Pulmonary artery endothelial cell (primary cell): ENCODE results near the gene GALNT10. TPM values are rescaled to one million over a fixed set of nuclear protein-coding genes. Genes with fewer than 3 reads are reported as not detected.

Source experiments
- DNase-seq: peaks from one replicate; pipeline ENCODE4 v3.0.0-alpha.2; 2011; ENCODE audit warnings: low read depth, low spot score
- total RNA-seq: library from RNA; depleted of rRNA; stranded (reverse); fragments of >200 nt; gene quantifications from 2 replicates; pipeline ENCODE4 v1.2.3, GENCODE V29; 2014

GALNT10 gene
- total RNA-seq, 1 donor from 2014 or later = 39.5 TPM

DNA sequence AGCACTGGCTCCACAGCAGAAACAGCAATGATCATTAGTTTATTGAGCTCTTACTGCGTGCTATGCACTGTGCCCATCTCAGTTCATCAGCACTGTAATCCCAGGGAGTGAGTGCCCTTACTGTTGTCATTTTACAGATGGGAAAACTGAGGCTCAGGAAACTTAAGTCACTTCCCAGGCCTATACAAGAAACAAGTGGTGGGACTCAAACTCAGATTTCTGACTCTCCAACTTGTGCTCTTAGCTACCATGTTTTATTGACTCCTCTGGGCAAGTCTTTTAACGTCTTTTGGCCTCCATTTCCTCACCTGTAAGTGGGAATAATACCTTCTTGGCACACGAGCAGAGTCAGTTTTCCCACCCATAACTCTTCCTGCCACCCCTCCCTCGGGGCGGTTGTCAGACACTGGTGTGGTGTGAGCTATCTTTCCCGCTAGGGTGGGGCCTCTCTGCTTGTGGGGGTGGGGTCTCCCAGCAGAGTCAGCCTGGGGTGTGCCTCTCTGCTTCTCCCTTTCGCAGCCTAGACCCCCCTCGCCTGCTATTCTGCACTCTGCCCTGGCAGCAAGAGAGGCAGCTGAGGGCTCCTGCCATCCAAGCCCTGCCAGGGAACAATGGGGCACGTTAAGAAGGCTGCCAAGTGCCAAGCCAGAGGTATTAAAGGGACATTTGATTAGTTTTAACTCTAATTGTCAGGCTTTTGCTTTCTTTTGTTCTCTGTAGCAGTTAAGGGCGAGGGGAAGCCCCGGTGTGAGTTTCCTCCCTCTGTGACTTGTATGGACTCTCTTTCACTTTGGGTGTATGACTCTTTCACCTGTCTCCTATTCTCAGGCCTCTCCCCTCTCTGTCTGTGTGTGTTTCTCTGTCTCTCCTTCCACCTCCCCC lies 12.1 kb downstream of the GALNT10 start:
- DNase-seq = no peak

- DNase-seq = no peak
These were observed 13.5 kb downstream of the GALNT10 start for GRCh38 chr5:154203798-154204578.

DNA sequence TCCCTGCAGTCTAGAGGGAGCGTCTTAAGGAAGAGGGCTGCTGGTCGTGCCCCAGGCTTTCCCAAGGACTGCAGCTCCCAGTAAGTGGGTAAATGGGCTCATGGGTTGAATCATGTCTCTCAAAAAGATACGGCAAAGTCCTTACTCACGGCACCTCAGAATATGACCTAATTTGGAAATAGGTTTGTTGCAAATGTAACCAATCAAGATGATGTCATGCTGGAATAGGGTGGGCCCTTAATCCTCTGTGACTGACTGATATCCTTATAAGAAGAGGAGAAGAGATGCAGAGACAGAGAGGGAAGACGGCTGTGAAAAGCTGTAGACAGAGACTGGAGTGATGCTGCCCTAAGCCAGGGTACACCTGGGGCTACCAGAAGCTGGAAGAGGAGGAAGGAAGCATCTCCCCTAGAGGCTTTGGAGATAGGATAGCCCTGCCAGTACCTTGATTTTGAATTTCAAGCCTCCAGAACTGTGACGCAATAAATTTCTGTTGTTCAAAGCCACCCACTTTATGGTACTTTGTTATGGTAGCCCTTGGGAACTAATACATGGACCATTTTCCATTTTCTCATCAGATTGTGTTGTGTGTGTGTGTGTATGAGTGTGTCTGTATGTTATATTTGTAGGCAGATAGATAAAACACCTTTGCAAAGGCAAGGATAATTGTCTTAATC lies 15.0 kb downstream of the GALNT10 start:
- no peak for DNase-seq

- no peak for DNase-seq
These were observed 15.8 kb downstream of the GALNT10 start for GRCh38 chr5:154206311-154206710.

DNA sequence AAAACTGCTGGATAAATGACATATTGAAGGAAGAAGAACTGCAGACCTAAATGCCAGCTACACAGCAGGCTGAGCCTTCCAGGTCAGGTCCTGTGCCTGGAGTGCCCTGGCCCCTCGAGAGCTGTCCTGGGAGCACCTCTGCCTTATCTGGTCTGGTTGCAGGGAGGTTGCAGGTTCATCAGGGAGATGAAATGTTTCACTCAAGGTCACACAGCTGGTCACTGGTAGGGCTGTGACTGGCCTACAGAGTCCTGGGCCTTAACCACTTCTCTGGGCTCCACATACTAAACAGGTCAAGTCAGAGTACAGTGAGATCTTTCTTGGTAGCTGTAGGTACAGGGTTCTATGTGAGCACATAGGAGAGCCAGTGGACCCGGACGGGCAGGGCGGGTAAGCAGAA lies 16.7 kb downstream of the GALNT10 start:
- no peak for DNase-seq

DNA sequence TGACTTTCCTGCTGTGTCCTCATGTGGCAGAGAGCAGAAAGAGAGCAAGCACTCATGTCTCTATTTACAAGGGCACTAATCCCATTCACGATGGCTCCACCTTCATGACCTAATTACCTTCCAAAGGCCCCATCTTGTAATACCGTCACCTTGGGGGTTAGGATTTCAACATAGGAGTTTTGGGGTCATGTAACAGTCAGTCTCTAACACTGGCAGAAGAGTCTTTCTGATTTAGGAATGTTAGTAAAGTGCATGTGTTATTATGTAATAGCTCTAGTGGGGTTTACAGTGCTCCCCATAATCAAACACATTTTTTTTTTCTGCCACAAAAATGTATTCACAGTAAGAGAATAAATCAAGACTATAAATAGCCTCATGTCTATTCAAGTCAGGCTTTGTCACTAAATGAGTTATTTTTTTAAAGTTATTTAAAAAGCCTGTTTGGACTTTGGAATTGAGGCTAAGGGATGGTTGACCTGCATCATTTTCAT lies 19.1 kb downstream of the GALNT10 start:
- no peak for DNase-seq

DNA sequence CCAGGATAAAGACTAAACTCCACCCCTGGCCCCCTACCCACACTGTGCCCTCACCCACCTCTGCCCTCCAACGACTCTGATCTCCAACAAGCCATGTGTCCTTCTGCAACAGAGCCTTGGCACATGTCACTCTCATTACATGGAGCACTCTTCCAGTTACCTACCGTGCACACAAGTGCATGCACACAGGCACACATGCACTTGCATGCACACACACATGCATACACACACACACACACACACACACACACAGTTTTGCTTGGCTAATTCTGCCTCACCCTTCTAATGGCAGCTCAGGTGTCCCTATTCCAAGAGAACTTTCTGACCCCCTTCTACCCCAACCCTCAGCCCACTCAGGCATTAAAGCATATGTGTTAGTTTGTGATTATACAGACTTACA lies 19.6 kb downstream of the GALNT10 start:
- DNase-seq = no peak

DNA sequence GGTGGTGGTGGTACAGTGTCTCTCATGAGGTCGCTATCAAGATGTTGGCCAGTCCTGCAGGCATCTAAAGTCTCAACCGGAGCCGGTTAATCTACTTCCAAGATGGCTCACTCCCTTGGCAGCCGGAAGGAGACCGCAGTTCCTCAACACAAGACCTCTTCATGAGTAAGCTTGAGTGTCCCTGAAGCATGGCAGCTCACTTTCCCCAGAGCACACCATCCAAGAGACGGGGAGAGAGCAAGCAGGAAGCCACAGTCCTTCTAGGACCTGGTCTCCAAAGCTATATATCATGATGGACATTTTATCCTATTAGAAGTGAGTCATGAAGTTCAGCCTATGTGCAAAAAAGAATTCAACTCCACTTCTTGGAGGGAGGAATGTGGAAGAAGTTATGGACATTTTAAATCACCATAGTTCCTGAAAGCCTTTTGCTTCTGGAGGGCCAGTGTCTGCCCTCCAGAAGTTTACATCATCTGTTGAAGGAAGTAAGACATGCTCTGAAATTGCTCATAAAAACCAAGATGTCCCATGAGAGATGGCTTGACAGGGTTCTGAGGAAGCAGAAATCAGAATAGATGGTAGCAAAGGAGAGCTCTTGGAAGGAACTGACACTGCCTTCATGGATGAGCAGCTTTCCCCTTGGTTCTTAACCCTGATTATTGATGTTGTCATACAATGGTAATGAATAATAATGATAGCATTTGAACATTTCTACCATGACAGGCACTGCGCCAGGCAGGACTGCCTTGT lies 21.3 kb downstream of the GALNT10 start:
- DNase-seq = no peak

DNA sequence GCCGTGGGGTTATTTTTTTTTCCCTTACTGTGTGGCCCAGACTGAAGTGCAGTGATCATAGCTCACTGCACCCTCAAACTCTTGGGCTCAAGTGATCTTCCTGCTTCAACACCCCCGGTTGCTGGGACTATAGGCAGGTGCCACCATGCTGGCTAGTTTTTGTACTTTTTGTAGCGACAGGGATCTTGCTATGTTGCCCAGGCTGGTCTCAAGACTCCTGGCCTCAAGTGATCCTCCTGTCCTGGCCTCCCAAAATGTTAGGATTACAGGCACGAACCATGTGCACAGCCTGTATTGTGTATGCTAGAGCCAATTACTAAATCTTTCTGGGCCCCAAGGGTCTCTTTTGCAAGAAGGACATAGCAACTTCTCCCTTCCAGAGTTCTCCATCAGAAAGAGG lies 23.1 kb downstream of the GALNT10 start:
- DNase-seq = no peak

- DNase-seq = no peak
These were observed 24.0 kb downstream of the GALNT10 start for GRCh38 chr5:154214371-154215106.

DNA sequence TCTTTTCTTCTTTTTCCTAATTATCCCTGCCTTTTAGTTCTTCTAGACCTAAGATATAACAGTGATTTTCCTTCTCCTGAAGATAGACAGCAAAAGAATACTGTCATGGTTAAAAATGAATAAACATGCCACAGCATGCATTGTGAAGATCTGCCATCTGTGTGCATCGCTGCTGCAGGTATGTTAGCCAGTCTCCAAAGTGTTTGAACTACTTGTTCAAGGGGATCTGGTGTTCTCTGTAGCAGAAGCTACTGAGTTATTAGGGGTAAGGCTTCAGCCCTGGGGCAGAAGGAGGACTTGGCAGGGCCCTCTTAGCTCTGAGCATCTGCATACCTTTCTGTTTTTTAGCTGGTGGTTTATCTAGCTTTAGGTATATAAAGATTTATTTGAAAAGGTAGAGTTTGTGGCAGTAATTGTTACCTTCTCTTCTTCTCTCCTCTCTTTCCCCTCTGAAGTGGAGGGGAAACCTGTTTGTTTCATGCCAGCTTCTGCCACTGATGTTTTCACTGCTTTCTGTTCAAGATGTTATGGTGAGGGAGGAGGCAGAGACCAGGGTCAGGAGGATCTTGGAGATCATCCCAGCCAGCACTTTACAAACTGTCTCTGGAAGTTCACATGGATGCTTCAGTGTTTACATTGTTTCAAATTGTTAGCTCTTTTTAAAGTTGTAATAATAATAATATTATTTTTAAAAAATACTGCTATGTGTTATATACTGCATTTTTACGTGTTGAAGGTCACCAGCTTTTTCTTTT lies 25.2 kb downstream of the GALNT10 start:
- no peak for DNase-seq

- no peak for DNase-seq
These were observed 26.9 kb downstream of the GALNT10 start for GRCh38 chr5:154217462-154217861.

GRCh38 chr5:154218786-154219185 lies 28.3 kb downstream of the GALNT10 start:
- no peak for DNase-seq

DNA sequence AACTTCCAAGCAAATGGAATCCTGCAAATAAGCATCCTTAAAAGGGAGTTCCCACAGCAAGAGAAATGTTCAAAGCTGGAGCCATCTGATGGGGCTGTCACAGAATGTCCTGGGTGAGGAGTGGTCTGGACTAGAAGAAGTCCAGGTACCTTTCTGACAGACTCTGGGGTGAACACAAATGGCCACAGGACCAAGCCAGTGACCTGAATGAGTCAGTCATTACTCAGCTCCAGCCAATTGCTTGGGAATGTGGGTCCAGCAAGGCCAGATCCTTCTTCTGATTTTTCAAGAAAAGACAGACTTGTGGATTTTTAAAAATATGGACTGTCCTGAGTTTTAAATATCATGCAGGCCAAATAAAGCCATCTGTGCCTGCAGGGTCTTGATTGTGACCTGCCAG lies 30.1 kb downstream of the GALNT10 start:
- no peak for DNase-seq

GRCh38 chr5:154221371-154221896 lies 30.9 kb downstream of the GALNT10 start:
- no peak for DNase-seq

DNA sequence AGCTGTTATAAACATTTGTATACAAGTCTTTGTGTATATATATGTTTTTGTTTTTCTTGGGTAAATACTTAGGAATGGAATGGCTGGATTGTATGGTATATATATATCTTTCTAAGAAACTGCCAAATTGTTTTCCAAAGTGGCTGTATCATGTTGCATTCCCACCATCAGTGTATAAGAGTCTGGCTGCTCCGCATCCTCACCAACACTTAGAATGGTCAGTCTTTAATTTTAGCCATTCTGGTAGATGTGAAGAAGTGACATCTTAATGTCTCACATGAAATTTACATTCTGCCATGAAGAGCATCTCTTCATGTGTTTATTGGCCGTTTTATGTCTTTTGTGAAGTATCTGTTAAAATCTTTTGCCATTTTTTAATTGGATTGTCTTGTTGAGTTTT lies 31.9 kb downstream of the GALNT10 start:
- DNase-seq = no peak

GRCh38 chr5:154223320-154223719 lies 32.8 kb downstream of the GALNT10 start:
- no peak for DNase-seq

DNA sequence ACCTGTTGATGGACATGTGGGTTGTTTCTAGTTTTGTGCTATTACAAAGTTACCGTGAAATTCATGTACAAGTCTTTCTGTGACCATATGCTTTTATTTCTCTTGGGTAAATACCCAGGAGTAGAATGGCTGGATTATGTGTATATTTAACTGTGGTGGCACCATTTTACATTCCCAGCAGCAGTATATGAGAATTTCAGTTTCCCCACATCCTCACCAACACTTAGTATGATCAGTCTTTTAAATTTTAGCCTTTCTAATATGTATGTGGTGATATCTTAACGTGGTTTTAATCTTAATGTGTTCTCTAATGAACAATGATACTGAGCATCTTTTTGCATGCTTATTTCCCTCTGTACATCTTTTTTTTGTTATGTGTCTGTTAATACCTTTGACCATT lies 36.6 kb downstream of the GALNT10 start:
- no peak for DNase-seq

GRCh38 chr5:154228696-154229095 lies 38.2 kb downstream of the GALNT10 start:
- no peak for DNase-seq
